AG04450 (cell line): ENCODE results near the gene FSTL4. TPM values are rescaled to one million over a fixed set of nuclear protein-coding genes. Genes with fewer than 3 reads are reported as not detected.

Experiments
- CTCF ChIA-PET: fragments of 300-600, 350-600 bp; formaldehyde crosslinking; extraction: SDS; loops from one replicate; lab custom pipeline; 2022; ENCODE audit warnings: antibody characterized with exemption, inconsistent platforms; lab: Charles Lee
- POLR2A ChIA-PET: fragments of 350-600 bp; formaldehyde crosslinking; extraction: SDS; loops from one replicate; lab custom pipeline; 2021; ENCODE audit warnings: antibody characterized with exemption, inconsistent platforms; lab: Yijun Ruan, JAX
- DNase-seq: peaks from one replicate; pipeline ENCODE4 v3.0.0-alpha.2; 2011; ENCODE audit warnings: low read depth, low spot score
- H3K27ac ChIP-seq: one replicate; pipeline ENCODE4 v1.5.1; 2012; ENCODE audit warnings: low read depth, low read length, control low read depth
- H3K27me3 ChIP-seq: one replicate; pipeline ENCODE4 v1.6.0; 2012; ENCODE audit warnings: low read length; ENCODE audit not compliant: control insufficient read depth, insufficient read depth
- H3K4me3 ChIP-seq: 2 replicates; pipeline ENCODE4 v1.5.1; 2011; ENCODE audit warnings: mild to moderate bottlenecking, low read depth, low read length, control low read depth
- H3K9me3 ChIP-seq: 2 replicates; pipeline ENCODE4 v1.5.1; 2012; ENCODE audit warnings: low read length; ENCODE audit not compliant: control insufficient read depth, insufficient read depth
- CTCF ChIP-seq: IDR thresholded peaks from 2 replicates; pipeline ENCODE4 v1.5.1; 2011; ENCODE audit warnings: low read depth, low read length, control low read depth, inconsistent platforms
- polyA plus RNA-seq: library from polyadenylated mRNA; depleted of rRNA; stranded (reverse); fragments of >200 nt; gene quantifications from 2 replicates; pipeline ENCODE4 v1.2.3, GENCODE V29; 2011
- small RNA-seq: library from RNA; depleted of rRNA; stranded (forward); fragments of <200 nt; gene quantifications from one replicate; pipeline ENCODE3, GENCODE V24; 2012; ENCODE audit warnings: low read depth; ENCODE audit not compliant: insufficient read length

The FSTL4 gene
- polyA plus RNA-seq, 1 experiment, result 0.11 TPM

DNA sequence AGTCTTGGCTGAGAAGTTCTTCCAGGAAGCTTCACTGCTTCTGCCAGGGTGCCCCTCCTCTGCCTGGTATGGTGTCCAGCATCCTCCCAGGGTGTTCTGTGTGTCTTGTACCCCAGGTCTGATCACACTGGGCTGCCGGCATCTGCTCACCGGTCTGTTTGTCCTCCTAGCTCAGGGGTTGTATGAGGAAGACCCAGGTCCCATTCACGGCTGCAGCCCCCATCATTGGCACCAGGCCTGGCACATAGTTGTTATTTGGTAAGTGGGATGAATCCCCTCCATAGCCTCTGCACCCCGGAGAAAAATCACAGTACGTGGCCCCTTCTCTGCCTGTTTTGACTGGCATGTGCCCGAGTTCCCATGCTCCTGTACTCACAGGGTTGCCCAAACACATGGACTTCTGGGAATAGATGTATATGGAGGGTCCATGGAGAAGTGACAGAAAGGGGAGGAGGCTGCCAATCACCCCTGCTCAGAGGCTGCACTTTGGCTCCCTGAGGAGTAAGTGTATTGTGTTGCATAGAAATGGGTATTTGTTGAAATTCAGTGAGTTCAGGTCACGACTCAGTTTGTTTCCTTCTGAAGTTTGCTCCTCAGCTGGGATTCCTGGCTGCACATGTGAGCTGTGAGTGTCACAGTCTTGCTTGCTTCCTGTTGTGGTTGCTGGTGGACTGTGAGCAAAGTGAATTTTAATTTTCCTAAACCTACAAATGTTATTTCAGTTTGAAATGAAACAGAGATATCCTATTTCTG is 464.4 kb downstream of the FSTL4 start:
- no peak for DNase-seq
- H3K27me3 ChIP-seq, result peaks cover 2% of the 10 kb centered on the region
- CTCF ChIA-PET, result no interaction called here
- POLR2A ChIA-PET, result no interaction called here
- H3K4me3 ChIP-seq, result no peak overlapping the region
- no peaks in the 10 kb centered on the region for H3K9me3 ChIP-seq
- H3K27ac ChIP-seq, result no peak overlapping the region
- TF ChIP-seq CTCF, result no peak

DNA sequence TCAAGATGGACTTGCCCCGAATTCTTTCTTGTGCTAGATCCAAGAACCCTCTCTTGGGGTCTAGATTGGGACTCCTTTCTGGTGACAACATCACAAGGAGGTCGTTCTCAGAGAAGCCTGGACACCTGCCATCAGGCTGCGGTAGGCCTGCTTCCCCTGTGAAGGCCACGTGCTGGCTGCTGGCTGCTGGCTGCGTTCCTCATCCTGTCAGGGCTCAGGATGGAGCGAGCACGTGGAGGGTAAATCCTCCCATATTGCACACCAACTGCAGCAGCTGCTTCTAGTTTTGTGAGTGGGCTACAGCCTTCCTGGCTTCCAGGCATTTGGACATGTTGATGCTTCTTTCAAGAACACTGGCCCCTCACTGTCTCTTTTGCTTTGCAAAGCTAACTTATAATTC is 464.9 kb downstream of the FSTL4 start:
- CTCF ChIA-PET, result no interaction called here
- DNase-seq, result no peak
- Histone ChIP-seq H3K27ac (no peak overlapping the region), H3K4me3 (no peak overlapping the region), H3K27me3 (peaks cover 2% of the 10 kb centered on the region), H3K9me3 (no peaks in the 10 kb centered on the region)
- no peak for TF ChIP-seq CTCF
- POLR2A ChIA-PET, result no interaction called here

Small RNA genes within 50 kb of the gene (small RNA-seq; reads per million reads assigned to genes)
- gene MIR1289-2, result not detected
